Measurements from ENCODE around the gene POMGNT2.

The POMGNT2 gene

DNA sequence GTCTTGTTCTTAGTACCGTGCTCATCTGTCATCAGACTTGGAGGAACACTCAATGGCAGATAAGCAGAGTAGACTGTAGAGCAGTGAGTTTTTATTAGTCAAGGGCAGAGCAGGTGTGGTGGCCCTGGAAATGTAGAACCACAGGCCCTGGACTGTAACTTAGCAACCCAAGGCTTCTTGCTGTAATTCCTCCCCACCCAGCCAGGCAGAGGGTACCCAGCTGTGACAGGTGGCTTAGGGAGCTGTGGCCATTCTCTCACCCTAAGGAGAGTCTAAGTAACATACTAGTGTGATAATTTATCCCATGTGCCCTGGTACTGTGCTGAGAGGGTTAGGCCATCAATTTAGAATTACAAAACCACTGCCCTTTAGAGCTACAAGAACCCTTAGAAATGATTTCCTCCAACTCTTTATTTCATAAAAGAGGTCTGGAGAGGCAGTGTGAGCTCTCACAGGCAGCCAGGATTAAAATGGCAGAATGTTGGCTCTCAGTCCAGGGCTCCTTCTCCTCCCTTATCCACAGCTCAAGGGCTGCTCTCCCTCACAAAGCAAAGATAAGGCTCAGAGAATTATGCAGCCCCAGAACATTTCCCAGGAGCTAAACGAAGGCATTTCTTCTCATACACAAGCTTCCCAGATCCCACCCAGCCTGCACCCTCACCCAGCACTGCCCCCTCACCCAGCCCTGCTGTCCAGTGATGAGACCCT is 3.0 kb downstream of the POMGNT2 start:
- DNase-seq = no peak

GRCh38 chr3:43098761-43099160 is 7.1 kb downstream of the POMGNT2 start:
- no peak for DNase-seq

GRCh38 chr3:43097400-43098080 is 8.3 kb downstream of the POMGNT2 start:
- DNase-seq = no peak

DNA sequence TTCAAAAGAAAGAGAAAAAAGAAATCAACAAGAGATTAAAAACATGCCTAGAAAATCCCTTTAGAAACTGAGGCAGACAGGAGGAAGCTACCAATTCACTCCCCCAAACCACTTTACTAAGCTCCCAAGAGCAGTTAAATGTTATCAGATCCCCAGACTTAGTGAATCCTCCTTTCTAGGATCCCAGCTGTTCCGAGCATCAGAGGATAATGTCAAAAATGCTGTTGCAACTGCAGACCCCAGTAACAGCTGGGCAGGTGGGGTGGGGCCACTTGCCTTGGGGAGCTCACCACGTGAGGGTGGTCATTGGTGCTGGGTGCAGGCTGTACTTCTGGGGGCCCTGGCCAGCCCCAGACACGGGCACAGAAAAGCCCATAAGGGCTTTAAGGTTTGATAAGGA is 9.1 kb downstream of the POMGNT2 start:
- DNase-seq = no peak

GRCh38 chr3:43095370-43095769 is 10.5 kb downstream of the POMGNT2 start:
- no peak for DNase-seq

- no peak for DNase-seq
These were observed 11.0 kb downstream of the POMGNT2 start for GRCh38 chr3:43094851-43095250.

GRCh38 chr3:43094381-43094780 is 11.5 kb downstream of the POMGNT2 start:
- DNase-seq = no peak

- no peak for DNase-seq
These were observed 11.9 kb downstream of the POMGNT2 start for GRCh38 chr3:43093974-43094373.

- no peak for DNase-seq
These were observed 12.9 kb downstream of the POMGNT2 start for GRCh38 chr3:43093006-43093405.

DNA sequence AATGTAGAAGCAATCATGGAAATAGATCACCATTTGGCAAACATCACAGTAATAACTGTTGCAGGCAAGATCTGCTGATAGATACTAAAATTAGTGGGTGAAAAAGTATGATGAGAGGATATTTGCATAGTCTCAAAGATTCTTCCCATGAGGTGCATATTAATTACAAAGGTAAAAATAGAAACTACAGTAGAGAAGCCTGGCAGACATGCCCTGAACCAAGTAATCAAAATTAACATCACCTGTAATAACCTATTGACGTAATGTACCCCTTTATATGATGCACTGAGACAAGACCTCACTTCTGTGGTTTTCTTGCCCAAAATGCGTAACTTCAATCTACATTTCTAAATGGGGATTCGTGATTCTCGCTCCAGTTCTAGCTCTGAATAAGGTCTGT is 14.4 kb downstream of the POMGNT2 start:
- DNase-seq = no peak

DNA sequence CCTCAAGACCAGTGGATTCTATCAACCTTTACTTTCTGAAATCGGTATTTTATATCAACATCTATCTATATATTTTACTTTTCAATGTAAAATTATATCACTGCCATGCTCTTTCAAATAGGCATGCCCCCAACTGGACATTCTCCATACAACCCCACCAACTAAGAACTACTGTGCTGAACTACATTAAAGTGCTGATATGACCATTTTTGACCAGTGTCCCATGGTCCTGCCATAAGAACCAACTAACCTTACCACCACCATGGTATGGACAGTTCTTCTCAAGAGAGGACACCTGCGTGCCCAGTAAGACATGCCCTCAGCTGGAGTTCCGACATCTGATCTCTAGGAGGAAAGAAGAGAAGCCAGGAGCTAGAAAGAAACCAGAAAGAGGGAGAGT is 15.6 kb downstream of the POMGNT2 start:
- DNase-seq = no peak

GRCh38 chr3:43089081-43089480 is 16.8 kb downstream of the POMGNT2 start:
- DNase-seq = no peak

- no peak for DNase-seq
These were observed 18.6 kb downstream of the POMGNT2 start for GRCh38 chr3:43087249-43087776.

DNA sequence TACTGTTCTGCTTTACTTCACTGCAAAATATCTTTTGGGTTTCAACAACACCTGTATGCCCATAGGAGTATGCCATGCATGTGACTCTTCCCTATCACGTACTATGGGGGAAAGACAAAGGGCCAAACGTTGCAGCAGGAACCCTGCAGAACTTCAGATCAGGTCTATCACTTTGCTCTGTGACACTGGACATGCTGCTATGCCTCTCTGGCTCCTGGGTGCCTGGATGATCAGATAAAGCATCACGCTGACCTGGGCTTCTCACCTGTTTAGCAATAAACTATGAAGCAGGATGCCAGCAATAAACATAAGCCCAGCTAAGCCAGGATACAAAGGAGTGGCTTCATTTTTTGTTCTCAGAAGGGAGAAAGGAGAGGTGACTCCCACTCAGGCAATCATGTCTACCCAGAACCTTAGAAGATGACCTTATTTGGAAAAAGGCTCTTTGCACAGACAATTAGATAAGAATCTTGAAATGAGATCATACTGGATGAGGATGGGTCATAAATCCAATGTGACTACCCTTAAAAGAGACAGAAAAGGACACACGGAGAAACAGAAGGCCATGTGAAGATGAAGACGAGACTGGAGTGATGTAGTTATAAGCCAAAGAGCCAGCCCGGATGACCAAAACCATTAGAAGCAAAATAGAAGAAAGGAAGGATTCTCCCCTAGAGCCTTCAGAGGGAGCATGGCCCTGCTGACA is 19.3 kb downstream of the POMGNT2 start:
- no peak for DNase-seq

DNA sequence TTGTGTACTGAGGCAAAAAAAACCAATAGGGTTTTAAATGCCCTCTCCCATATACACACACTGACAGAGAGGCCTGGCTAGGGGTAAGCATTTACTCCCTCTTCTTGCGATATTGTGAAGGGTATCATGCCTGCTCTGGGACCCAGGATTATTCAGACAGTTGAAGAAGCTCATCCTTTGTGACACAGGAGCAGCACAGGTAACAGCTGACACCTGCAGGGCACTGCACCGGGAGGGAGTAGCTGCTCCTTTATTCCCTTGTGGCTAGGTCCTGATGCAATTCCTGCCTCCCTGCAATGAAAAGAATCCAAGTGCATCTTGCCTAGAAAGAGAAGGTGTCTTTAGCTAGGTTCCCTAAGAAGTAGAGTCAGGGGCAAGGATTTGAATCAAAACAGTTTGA is 23.4 kb downstream of the POMGNT2 start:
- no peak for DNase-seq

DNA sequence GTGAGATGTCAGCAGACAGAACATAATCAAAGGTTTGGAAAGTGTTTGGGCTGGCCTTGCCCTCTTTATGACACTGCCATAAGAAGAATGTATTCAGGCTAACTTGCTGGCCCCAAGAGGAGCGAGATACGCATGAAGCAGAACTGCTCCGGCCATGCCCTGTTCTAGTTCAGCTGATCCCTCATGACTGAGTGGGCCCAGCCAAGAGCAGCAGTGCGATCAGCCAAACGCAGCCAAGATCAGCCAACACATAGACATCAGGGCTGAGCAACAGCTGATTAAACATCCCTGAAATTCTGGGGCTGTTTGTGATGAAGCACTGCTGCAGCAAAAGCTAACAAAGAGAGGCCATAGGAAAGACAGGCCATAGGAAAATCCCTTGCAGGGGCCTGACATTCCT is 24.1 kb downstream of the POMGNT2 start:
- DNase-seq = no peak

DNA sequence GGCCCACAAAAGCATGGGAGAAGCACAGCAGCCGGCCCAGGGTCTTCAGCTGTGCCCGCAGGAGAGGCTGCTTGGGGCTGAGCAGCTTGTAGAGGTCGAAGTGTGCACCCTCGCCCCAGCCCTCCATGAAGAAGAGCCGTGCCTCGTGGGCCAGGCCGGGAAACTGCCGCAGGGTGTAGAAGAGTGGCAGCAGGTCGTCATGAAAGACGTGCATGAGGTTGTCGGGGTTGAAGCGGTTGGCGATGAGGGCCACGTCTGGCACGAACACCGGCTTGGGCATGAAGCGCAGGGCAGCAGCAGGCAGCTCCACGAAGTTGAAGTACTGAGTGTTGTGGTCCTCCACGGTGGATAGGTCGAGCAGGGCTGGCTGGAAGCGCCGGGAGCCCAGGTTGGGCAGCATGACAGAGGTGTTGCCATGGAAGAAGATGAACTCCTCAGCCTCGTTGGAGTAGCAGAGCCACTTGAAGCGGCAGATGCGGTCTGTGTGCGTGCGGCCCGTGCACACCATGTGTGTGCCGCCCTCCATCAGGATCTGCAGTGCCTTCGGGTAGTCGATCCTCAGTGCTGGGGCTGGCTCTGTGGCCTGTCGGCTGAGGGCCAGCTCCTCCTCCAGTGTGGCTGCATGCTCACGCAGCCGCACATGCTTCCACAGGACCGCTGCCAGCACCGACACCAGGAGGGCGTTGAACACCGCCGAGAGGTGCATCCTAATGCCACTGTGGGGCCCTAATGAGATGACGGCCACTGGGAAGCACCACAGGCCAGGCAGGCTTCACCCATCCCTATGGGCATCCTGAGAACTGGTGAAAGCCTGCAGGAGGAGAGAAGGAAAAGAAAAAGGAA is 24.9 kb downstream of the POMGNT2 start:
- DNase-seq = no peak

GRCh38 chr3:43079536-43080332 is 26.1 kb downstream of the POMGNT2 start:
- no peak for DNase-seq

DNA sequence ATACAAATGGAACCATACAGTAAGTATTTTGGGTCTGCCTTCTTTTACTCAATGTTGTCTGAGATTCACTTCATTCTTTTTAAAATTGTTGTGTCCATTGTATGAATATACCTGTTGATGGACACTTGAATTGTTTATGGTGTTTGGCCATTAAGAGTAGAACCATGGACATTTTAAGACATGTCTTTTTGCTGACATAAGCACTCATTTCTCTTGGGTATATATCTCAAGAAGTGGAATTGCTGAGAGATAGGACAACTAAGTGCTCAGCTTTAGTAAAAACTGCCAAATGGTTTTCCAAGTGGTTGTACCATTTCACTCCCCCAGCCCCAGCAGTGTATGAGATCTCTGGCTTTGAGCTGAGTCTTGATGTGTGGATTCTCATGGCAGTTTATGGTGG is 28.2 kb downstream of the POMGNT2 start:
- no peak for DNase-seq

DNA sequence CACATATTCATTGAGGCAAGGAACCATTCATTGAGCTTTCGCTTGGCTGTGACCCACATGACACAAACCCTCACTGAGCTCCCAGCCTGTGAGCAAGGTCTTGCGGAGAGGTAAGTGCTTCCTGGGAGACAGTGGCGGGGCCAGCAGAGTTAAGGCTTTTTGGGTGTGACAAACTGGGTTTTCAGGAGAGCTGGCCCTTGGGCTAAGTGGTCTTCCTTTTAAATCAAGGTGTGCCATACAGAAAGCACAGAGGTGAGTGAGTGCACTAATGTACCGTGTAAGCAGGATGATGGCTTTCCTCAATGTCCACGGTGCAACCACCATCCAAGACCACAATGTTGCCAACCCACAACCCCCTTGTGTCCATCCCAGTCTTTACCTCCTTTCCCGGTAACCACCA is 28.6 kb downstream of the POMGNT2 start:
- DNase-seq = no peak

- DNase-seq = no peak
These were observed 29.0 kb downstream of the POMGNT2 start for GRCh38 chr3:43076857-43077256.

Measured in GF-D8 (cell line).